Choroid plexus epithelial cell (primary cell): ENCODE measurements around the gene WWOX.

Experiments
- DNase-seq: peaks from one replicate; pipeline ENCODE4 v3.0.0-alpha.2; 2010; ENCODE audit warnings: low read depth
- H3K4me3 ChIP-seq: 2 replicates; pipeline ENCODE4 v1.5.1; 2011; ENCODE audit warnings: low read depth, mild to moderate bottlenecking, control low read depth, low read length, moderate library complexity
- TF ChIP-seq, protein P1 (sequence below): conservative IDR thresholded peaks from 2 replicates; pipeline ENCODE4 v1.5.1; 2011; ENCODE audit warnings: low read depth, mild to moderate bottlenecking, control low read depth, inconsistent platforms, low read length, moderate library complexity

WWOX gene

GRCh38 chr16:78740269-78740668 is 640.8 kb downstream of the WWOX start:
- TF ChIP-seq, protein P1, sequence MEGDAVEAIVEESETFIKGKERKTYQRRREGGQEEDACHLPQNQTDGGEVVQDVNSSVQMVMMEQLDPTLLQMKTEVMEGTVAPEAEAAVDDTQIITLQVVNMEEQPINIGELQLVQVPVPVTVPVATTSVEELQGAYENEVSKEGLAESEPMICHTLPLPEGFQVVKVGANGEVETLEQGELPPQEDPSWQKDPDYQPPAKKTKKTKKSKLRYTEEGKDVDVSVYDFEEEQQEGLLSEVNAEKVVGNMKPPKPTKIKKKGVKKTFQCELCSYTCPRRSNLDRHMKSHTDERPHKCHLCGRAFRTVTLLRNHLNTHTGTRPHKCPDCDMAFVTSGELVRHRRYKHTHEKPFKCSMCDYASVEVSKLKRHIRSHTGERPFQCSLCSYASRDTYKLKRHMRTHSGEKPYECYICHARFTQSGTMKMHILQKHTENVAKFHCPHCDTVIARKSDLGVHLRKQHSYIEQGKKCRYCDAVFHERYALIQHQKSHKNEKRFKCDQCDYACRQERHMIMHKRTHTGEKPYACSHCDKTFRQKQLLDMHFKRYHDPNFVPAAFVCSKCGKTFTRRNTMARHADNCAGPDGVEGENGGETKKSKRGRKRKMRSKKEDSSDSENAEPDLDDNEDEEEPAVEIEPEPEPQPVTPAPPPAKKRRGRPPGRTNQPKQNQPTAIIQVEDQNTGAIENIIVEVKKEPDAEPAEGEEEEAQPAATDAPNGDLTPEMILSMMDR, result no peak
- H3K4me3 ChIP-seq, result no peak overlapping the region
- DNase-seq, result no peak

DNA sequence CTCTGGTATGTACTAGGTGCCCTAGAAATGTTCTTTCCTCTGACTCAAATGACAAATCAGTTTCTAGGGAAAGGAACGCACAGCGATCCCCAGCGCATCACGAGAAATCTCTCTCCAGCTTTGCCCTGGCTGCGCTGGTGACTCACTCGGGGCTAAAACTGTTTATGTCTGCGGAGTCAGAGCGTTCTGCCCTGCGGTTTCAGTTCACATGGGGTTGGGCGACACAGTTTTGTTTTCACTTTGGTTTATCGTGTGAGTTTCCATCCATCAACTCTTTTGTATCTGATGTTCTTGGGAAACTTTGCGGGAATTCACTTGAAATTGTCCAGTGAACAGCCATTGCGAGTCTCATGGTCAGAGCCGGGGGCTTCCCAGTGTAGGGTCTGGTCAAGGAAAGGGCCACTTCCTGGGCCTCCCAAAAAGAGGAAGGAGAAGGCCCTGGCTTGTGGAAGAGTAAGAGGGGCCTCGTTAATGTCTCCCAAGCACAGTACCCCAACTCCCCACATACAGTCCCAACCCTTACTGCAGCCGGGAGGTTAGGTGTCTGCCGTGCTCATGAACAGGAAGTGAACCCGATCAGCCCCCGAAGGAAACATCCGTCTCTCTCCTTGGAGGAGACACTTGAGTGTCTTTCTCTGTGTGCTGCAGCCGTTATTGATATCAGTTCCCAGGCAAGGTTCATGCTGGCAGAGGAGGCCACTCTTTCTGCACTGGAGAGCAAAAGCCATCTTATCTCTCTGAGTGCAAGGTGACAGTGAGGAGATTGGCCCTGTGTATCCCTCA is 643.2 kb downstream of the WWOX start:
- no peak overlapping the region for H3K4me3 ChIP-seq
- DNase-seq, result no peak
- TF ChIP-seq, protein P1, result no peak

DNA sequence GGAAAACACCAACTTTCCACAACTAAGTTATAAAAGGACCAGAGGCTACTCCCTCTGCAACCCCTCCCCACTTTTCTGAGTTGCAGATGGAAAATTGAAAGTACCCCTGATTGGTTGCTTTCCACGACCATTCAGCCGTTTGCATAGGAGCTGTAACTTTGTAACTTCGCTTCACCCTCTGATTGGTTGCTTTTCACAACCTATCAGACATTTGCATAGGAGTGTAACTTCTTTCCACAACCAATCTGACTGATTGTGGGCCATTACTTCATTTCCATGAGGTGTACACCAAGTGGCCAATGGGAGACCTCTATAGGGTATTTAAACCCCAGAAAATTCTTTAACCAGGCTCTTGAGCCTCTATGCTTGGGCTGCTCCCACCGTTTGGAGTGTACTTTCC is 644.1 kb downstream of the WWOX start:
- no peak for DNase-seq
- H3K4me3 ChIP-seq, result no peak overlapping the region

DNA sequence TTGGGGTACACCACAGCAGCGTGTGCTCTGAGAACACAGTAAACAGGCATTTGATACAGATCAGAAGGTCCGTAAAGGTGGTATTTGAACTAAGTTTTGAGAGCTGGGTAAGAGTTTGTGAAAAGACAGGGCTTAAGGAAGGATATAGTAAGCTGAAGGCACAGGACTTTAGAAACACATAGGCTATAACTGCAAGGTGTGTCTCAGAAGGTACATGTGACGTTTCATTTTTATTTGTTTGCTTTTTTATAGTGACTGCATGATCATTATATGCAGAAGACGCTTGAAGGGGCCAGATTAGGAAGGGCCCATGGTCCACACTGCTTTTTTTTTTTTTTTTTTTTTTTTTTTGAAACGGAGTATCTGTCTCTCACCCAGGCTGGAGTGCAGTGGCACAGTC is 644.6 kb downstream of the WWOX start:
- DNase-seq, result no peak
- no peak overlapping the region for H3K4me3 ChIP-seq
- TF ChIP-seq, protein P1, result no peak

More for the DNA sequence above, 644.1 kb downstream of the WWOX start:
- TF ChIP-seq, protein P1, result no peak

DNA sequence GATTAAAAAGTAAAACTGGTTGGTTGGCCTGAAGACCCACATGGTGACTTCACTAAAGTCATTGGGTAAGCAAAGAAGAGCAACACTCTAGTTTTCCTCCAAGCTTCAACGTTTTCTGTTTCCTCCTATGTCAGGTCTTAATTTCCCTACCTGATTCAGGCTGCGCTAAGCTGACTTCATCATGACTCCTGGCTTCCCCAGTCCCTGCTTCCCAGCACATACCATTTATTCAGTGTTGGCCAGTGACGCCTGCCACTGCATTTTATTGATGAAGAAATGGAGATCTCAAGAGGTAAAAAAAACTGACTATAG is 645.3 kb downstream of the WWOX start:
- H3K4me3 ChIP-seq, result no peak overlapping the region
- DNase-seq, result no peak
- TF ChIP-seq, protein P1, result no peak

GRCh38 chr16:78745108-78746019 is 645.9 kb downstream of the WWOX start:
- no peak for DNase-seq
- TF ChIP-seq, protein P1, result no peak
- H3K4me3 ChIP-seq, result no peak overlapping the region
